Peyer's patch (tissue), 4 donors: Measurements from ENCODE around the gene MPP1.

Source experiments
- CTCF ChIP-seq, 6 experiments: fragments of 450-650 bp in 4 of 6; fragments of 200-600 bp in 2 of 6; sonication (generic) in 1 of 6; IDR thresholded peaks; one replicate each; pipeline ENCODE4 v1.5.1; 2017 to 2019; ENCODE audit warnings: antibody characterized with exemption in 6 of 6, mild to moderate bottlenecking in 3 of 6, moderate library complexity in 1 of 6
- POLR2A ChIP-seq, 2 donors: fragments of 450-650 bp; IDR thresholded peaks; one replicate each; pipeline ENCODE4 v1.5.1; 2017; ENCODE audit warnings: antibody characterized with exemption in 2 of 2, mild to moderate bottlenecking in 2 of 2, moderate library complexity in 2 of 2

GRCh38 chrX:154797006-154797405 is 8.3 kb downstream of the MPP1 start:
- TF ChIP-seq CTCF (IDR thresholded peaks at IDR 0.05), result no peak
- TF ChIP-seq POLR2A (IDR thresholded peaks at IDR 0.05), result no peak
